Effector CD4-positive, alpha-beta T cell (primary cell): ENCODE data around the gene ZNF143.
A peak's percentile ranks its signal among the peaks of the same experiment; 100 is the strongest.
"Not testable (repeated sequence)": the region's sequence is repeated elsewhere in the genome, so short reads cannot be mapped to it uniquely, and the experiment has no call there.

ENCODE experiments used
- DNase-seq: peaks from one replicate; pipeline ENCODE4 v3.0.0-alpha.2; 2020

Gene ZNF143

GRCh38 chr11:9498457-9499078, 37.8 kb downstream of the ZNF143 start:
- no peak for DNase-seq

- peak; percentile 70 for DNase-seq
Observed at GRCh38 chr11:9506489-9507276, 45.9 kb downstream of the ZNF143 start.

GRCh38 chr11:9507277-9507580, 46.4 kb downstream of the ZNF143 start:
- DNase-seq: no peak

- no peak for DNase-seq
Observed at GRCh38 chr11:9509041-9509440, 48.2 kb downstream of the ZNF143 start.

GRCh38 chr11:9512370-9513019, 51.7 kb downstream of the ZNF143 start:
- DNase-seq: no peak

- not testable (repeated sequence) for DNase-seq
Observed at GRCh38 chr11:9514576-9514975, 53.8 kb downstream of the ZNF143 start.

GRCh38 chr11:9516113-9516512, 55.3 kb downstream of the ZNF143 start:
- DNase-seq: no peak

GRCh38 chr11:9518835-9519410, 58.1 kb downstream of the ZNF143 start:
- no peak for DNase-seq

GRCh38 chr11:9524001-9524400, 63.2 kb downstream of the ZNF143 start:
- no peak for DNase-seq

- no peak for DNase-seq
Observed at GRCh38 chr11:9525116-9525515, 64.3 kb downstream of the ZNF143 start.

GRCh38 chr11:9527481-9528135, 66.8 kb downstream of the ZNF143 start:
- no peak for DNase-seq

- DNase-seq: no peak
Observed at GRCh38 chr11:9528136-9528501, 67.3 kb downstream of the ZNF143 start.

GRCh38 chr11:9528573-9529333, 67.9 kb downstream of the ZNF143 start:
- no peak for DNase-seq

GRCh38 chr11:9529334-9529650, 68.5 kb downstream of the ZNF143 start:
- DNase-seq: no peak

GRCh38 chr11:9530020-9530621, 69.3 kb downstream of the ZNF143 start:
- no peak for DNase-seq

- DNase-seq: no peak
Observed at GRCh38 chr11:9530901-9531625, 70.3 kb downstream of the ZNF143 start.

GRCh38 chr11:9533058-9533457, 72.2 kb downstream of the ZNF143 start:
- no peak for DNase-seq

- no peak for DNase-seq
Observed at GRCh38 chr11:9533736-9534473, 73.1 kb downstream of the ZNF143 start.

- peak; percentile 78 for DNase-seq
Observed at GRCh38 chr11:9535189-9535781, 74.5 kb downstream of the ZNF143 start.

GRCh38 chr11:9538548-9538947, 77.7 kb downstream of the ZNF143 start:
- no peak for DNase-seq
